ENCODE measurements around the gene CDH4.

DNA sequence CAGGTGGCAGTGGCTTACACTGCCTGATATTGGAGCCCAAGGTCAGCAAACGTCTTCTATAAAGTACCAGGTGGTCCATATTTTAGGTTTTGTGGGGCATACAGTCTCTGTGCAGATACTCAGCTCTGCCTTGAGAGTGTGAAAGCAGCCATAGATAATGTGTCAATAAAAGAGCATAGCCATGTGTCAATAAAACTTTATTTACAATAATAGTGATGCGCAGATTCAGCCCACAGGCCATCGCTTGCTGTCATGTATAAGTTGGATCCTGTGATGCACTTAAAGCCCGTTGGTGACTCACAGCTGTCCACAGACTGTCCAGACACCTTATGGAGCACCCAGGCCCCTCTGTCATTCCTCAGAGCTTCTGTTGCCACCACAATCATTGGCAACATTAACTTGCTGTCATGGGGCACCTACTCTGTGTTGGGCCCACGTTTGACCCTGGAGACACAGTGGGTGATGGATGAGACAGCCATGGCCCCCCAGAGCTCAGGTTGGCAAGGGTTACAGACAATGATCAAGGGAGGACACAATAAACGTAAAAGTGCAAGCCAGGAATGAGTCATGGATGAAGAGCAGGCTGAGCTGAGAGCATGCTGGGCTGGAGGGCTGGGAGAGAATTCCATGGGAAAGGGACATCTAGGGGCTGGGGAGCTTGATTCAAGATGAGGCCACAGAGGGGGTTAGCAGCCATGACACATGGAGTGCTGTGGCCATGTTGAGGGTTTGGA, 640.0 kb downstream of the CDH4 start:
- TF ChIP-seq, protein P1, sequence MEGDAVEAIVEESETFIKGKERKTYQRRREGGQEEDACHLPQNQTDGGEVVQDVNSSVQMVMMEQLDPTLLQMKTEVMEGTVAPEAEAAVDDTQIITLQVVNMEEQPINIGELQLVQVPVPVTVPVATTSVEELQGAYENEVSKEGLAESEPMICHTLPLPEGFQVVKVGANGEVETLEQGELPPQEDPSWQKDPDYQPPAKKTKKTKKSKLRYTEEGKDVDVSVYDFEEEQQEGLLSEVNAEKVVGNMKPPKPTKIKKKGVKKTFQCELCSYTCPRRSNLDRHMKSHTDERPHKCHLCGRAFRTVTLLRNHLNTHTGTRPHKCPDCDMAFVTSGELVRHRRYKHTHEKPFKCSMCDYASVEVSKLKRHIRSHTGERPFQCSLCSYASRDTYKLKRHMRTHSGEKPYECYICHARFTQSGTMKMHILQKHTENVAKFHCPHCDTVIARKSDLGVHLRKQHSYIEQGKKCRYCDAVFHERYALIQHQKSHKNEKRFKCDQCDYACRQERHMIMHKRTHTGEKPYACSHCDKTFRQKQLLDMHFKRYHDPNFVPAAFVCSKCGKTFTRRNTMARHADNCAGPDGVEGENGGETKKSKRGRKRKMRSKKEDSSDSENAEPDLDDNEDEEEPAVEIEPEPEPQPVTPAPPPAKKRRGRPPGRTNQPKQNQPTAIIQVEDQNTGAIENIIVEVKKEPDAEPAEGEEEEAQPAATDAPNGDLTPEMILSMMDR (IDR thresholded peaks at IDR 0.05; ENCODE audit: borderline replicate concordance, extremely low read depth, low read length, poor library complexity, severe bottlenecking) = no peak
- TF ChIP-seq EZH2 (IDR thresholded peaks at IDR 0.05; ENCODE audit: borderline replicate concordance, low read depth, low read length, severe bottlenecking) = no peak
